Measurements from ENCODE around the gene MAGEB5. TPM values are rescaled to one million over a fixed set of nuclear protein-coding genes. Genes with fewer than 3 reads are reported as not detected.

Gene MAGEB5
- not detected in 2 replicates for total RNA-seq

GRCh38 chrX:26215869-26216268 lies at the start of gene MAGEB5:
MAGEB5 (plus strand) TSS chrX:26216169; CDS start chrX:26217302, 1,133 bp downstream.

GRCh38 chrX:26192204-26192603 lies 23.8 kb upstream of the MAGEB5 start, which contains the start of gene MAGEB6:
MAGEB6 (plus strand) TSS chrX:26192440; CDS start chrX:26193847, 1,407 bp downstream.

Other genes starting within 250 kb of the MAGEB5 start
- not detected in 2 replicates for gene MAGEB18, start 77.8 kb upstream of the MAGEB5 start, total RNA-seq
- gene MAGEB6B, start 55.6 kb upstream of the MAGEB5 start, total RNA-seq = not detected in 2 replicates
- gene MAGEB6, start 23.7 kb upstream of the MAGEB5 start, total RNA-seq = not detected in 2 replicates

Data from regular cardiac myocyte (primary cell).